Measurements from ENCODE around the gene CTTNBP2. TPM values are rescaled to one million over a fixed set of nuclear protein-coding genes. Genes with fewer than 3 reads are reported as not detected.

The CTTNBP2 gene
- total and polyA plus RNA-seq, 2 of the 4 experiments (the other 2 are of a cell fraction): 6.6 to 11.3 TPM

DNA sequence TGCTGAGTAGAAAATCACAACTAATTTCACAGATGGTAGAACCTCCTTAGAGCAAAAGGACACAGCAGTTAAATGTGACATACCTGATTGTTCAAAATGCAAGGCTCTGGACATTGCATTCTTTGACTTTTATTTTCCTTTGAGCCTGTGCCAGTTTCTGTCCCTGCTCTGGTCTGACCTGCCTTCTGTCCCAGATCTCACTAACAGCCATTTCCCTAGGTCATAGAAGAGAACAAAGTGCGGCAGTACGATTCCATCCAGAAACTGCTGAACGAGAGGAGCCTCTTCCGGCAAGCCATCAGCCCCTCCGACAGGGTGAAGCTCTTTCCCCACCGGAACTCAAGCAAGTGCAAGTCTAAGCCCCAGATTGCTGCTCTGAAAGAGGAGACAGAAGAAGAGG, 206.6 kb downstream of the CTTNBP2 start:
- H3K4me1 ChIP-seq (ENCODE audit: control insufficient read depth, insufficient read depth, low read length): peaks cover 17% of the 10 kb centered on the region
- H4K20me1 ChIP-seq (ENCODE audit: insufficient read depth, low read length): no peaks in the 10 kb centered on the region
- in situ Hi-C loops (cut with MboI; ENCODE audit: low sequenced_read_pairs) (no loop called here), dilution Hi-C loops (cut with HindIII; ENCODE audit: low sequenced_read_pairs, unreplicated experiment) (no loop called here), intact Hi-C loops (cut with micrococcal nuclease) (no loop called here)
- peak overlapping the region; percentile 78 for H3K4ac ChIP-seq (ENCODE audit: low read depth, low read length)
- ChIA-PET POLR2A (ENCODE audit: unreplicated experiment) (no interaction called here), CTCF (interaction anchor here (1.0 to 1.5 kb wide), 2 partner anchors 10 to 207 kb away, joined by 3 read pairs; no protein-coding TSS in a partner anchor)
- H2AK5ac ChIP-seq (ENCODE audit: low read depth, low read length): peak overlapping the region; percentile 87
- ATAC-seq (ENCODE audit: low read depth) (no peak), DNase-seq (no peak)
- H3K4me3 ChIP-seq (ENCODE audit: insufficient read depth, low read depth, low read length): no peak overlapping the region
- H4K5ac ChIP-seq (ENCODE audit: low read depth, low read length): peak overlapping the region; percentile 80
- peak overlapping the region; percentile 8; the same call in 1 of the 2 replicates for H3K56ac ChIP-seq (ENCODE audit: extremely low read depth, insufficient read depth, low read length)
- peak overlapping the region; percentile 56; the same call in 1 of the 2 replicates for H3K27ac ChIP-seq (ENCODE audit: insufficient read depth, low read length)
- peaks cover 7% of the 10 kb centered on the region for H3K9me1 ChIP-seq (ENCODE audit: insufficient read depth, low read length)
- H2AK9ac ChIP-seq (replicated peaks; ENCODE audit: low read depth, low read length, poor library complexity): no peak overlapping the region
- peak overlapping the region; percentile 59 for H2BK5ac ChIP-seq (ENCODE audit: low read depth, low read length, poor library complexity, severe bottlenecking)
- no peaks in the 10 kb centered on the region for H3K79me1 ChIP-seq (ENCODE audit: low read depth in 1 of 2, low read length in 2 of 2)
- 90% methylated on average over 4 of the region's 6 CpGs; no CpG with 5 or more reads in 1 of the 2 experiments for WGBS, 2 experiments (ENCODE audit: extremely low coverage in 2 of 2, insufficient read length in 1 of 2)
- peak overlapping the region; percentile 96 for H3K18ac ChIP-seq (ENCODE audit: low read depth, low read length)
- peak overlapping the region; percentile 92 for H4K91ac ChIP-seq (ENCODE audit: insufficient read depth, low read depth, low read length)
- H3K36me3 ChIP-seq (ENCODE audit: control insufficient read depth, insufficient read depth, low read length): no peaks in the 10 kb centered on the region
- peak overlapping the region; percentile 39 for H3K14ac ChIP-seq (replicated peaks; ENCODE audit: low read depth, low read length)
- H3K23ac ChIP-seq (ENCODE audit: low read depth, low read length): peak overlapping the region; percentile 34
- H2AFZ ChIP-seq (replicated peaks; ENCODE audit: low read length, poor library complexity): no peak overlapping the region
- no peaks in the 10 kb centered on the region for H3K9me3 ChIP-seq (ENCODE audit: control insufficient read depth, insufficient read depth, low read length)
- peak overlapping the region; percentile 85; the same call in 2 of the 3 replicates for H2BK15ac ChIP-seq (ENCODE audit: low read depth, low read length)
- H2BK120ac ChIP-seq (ENCODE audit: low read depth, low read length): peak overlapping the region; percentile 90
- peak overlapping the region; percentile 94 for H2BK20ac ChIP-seq (ENCODE audit: low read depth, low read length)
- H3K4me2 ChIP-seq (ENCODE audit: low read depth, low read length): no peak overlapping the region
- H3K9ac ChIP-seq (ENCODE audit: low read depth, low read length): no peak overlapping the region
- H3K27me3 ChIP-seq (ENCODE audit: control insufficient read depth, insufficient read depth, low read length): no peaks in the 10 kb centered on the region
- H4K8ac ChIP-seq (ENCODE audit: low read depth in 2 of 2, low read length in 2 of 2): peak overlapping the region; percentile 9 to 78
- no TSS peak for BruUV-seq (replicated peaks)
- TF ChIP-seq MXI1 (IDR thresholded peaks at IDR 0.05; ENCODE audit: borderline replicate concordance, low read depth, low read length) (no peak), CHD1 (IDR thresholded peaks at IDR 0.05; ENCODE audit: low read depth, low read length) (no peak), CEBPB (IDR thresholded peaks at IDR 0.05; ENCODE audit: low read depth, low read length) (no peak), BHLHE40 (IDR thresholded peaks at IDR 0.05; ENCODE audit: low read depth, low read length) (no peak), RFX5 (IDR thresholded peaks at IDR 0.05; ENCODE audit: low read depth, low read length) (no peak), FOS (IDR thresholded peaks at IDR 0.05; ENCODE audit: low read depth, low read length) (no peak), MAFK (IDR thresholded peaks at IDR 0.05; ENCODE audit: low read depth, low read length) (no peak), POLR2A (IDR thresholded peaks at IDR 0.05; ENCODE audit: low read depth, low read length) (no peak), RCOR1 (IDR thresholded peaks at IDR 0.05; ENCODE audit: insufficient replicate concordance, low read length) (no peak), MAZ (IDR thresholded peaks at IDR 0.05; ENCODE audit: borderline replicate concordance, low read depth, low read length) (no peak)
- TF ChIP-seq, protein P1, sequence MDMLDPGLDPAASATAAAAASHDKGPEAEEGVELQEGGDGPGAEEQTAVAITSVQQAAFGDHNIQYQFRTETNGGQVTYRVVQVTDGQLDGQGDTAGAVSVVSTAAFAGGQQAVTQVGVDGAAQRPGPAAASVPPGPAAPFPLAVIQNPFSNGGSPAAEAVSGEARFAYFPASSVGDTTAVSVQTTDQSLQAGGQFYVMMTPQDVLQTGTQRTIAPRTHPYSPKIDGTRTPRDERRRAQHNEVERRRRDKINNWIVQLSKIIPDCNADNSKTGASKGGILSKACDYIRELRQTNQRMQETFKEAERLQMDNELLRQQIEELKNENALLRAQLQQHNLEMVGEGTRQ (IDR thresholded peaks at IDR 0.05; ENCODE audit: low read depth, low read length): no peak
